PC-3 (cell line): ENCODE data around the gene UBE3D.

Experiments
- CTCF ChIP-seq: fragments of 300-600 bp; sonication (generic); conservative IDR thresholded peaks from 2 replicates; pipeline ENCODE4 v1.5.1; 2017; ENCODE audit warnings: antibody characterized with exemption, low read depth, mild to moderate bottlenecking, low read length
- EZH2 ChIP-seq: fragments of 300-600 bp; sonication (generic); IDR thresholded peaks from one replicate; pipeline ENCODE4 v1.6.1; 2017; ENCODE audit warnings: antibody characterized with exemption, mild to moderate bottlenecking, low read length; ENCODE audit not compliant: unreplicated experiment
- EZH2phosphoT487 ChIP-seq: fragments of 300-600 bp; sonication (generic); IDR thresholded peaks from 2 replicates; pipeline ENCODE4 v1.6.1; 2018; ENCODE audit warnings: mild to moderate bottlenecking, antibody characterized with exemption, low read length, borderline replicate concordance

DNA sequence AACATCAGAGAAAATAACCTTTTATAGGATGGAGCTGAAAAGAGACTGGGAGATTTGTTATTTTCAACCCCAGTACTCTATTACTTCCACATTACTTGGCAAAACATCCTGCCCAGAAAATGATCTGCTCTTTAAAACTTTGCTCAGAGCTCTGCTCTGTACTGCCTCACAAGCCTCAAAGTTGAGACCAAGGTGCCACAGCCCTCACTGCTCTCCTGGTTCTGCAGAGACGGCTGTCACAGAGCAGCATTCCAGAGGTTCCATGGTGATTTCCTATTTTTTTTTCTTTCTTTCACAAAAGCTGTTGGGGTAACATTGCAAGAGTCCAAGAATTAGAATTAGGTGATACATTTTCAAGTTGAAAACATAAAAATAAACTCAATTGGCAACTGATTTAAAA is 155.2 kb downstream of the UBE3D start:
- TF ChIP-seq EZH2phosphoT487 (no peak), CTCF (no peak), EZH2 (no peak)
